PC-3 (cell line): ENCODE results near the gene OR2J3.

Experiments
- EZH2 ChIP-seq: fragments of 300-600 bp; sonication (generic); IDR thresholded peaks from one replicate; pipeline ENCODE4 v1.6.1; 2017; ENCODE audit warnings: antibody characterized with exemption, mild to moderate bottlenecking, low read length; ENCODE audit not compliant: unreplicated experiment
- EZH2phosphoT487 ChIP-seq: fragments of 300-600 bp; sonication (generic); IDR thresholded peaks from 2 replicates; pipeline ENCODE4 v1.6.1; 2018; ENCODE audit warnings: mild to moderate bottlenecking, antibody characterized with exemption, low read length, borderline replicate concordance
- TF ChIP-seq, protein P1 (sequence below): fragments of 300-600 bp; sonication (generic); conservative IDR thresholded peaks from 2 replicates; pipeline ENCODE4 v1.5.1; 2017; ENCODE audit warnings: antibody characterized with exemption, low read depth, mild to moderate bottlenecking, low read length

GRCh38 chr6:29142309-29142708 lies 34.5 kb downstream of the OR2J3 start:
- TF ChIP-seq, protein P1, sequence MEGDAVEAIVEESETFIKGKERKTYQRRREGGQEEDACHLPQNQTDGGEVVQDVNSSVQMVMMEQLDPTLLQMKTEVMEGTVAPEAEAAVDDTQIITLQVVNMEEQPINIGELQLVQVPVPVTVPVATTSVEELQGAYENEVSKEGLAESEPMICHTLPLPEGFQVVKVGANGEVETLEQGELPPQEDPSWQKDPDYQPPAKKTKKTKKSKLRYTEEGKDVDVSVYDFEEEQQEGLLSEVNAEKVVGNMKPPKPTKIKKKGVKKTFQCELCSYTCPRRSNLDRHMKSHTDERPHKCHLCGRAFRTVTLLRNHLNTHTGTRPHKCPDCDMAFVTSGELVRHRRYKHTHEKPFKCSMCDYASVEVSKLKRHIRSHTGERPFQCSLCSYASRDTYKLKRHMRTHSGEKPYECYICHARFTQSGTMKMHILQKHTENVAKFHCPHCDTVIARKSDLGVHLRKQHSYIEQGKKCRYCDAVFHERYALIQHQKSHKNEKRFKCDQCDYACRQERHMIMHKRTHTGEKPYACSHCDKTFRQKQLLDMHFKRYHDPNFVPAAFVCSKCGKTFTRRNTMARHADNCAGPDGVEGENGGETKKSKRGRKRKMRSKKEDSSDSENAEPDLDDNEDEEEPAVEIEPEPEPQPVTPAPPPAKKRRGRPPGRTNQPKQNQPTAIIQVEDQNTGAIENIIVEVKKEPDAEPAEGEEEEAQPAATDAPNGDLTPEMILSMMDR: no peak
- TF ChIP-seq EZH2phosphoT487: no peak
- no peak for TF ChIP-seq EZH2
